ENCODE data around the gene TBP. TPM values are rescaled to one million over a fixed set of nuclear protein-coding genes. Genes with fewer than 3 reads are reported as not detected.

Gene TBP
- total RNA-seq, 1 donor: 11.9 TPM

DNA sequence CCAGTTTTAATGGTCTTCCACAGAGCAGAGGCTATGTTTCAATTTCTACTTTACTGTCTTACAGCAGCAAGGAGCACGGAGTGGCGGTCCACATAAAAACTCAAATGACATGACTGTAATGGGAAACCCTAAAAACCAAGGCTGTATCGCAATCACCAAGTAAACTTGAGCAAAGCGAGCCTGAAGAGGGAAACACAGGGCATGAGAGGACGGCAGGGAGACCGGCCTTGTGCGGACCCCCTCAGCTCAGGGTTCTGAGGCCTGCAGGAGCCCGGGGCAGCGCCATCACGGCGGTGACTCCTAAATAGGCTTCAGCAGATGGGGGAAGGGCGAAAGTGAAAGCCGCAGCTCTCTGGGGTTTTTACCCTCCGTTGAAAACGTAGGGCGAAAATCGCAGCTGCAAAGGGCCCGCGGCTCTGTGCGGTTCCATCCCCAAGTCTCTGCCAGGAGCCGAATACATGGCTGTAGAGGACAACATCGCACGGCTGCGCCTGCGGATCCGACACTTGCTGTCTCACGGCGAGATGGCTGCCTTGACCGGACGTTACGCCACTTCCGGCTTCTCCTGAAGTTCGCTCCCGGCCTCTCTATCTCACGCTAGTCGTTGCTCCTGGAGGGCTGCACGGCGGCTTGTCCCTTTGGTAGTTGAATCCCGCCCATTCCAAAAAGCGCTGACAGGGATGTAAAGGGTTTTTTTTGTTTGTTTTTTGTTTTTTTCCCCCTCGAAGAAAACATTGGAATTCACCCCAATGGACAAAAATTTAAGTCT is 1.2 kb upstream of the TBP start, which contains the start of gene PSMB1:
Gene PSMB1 (minus strand): TSS at position 543 of the 769 bp plus-strand sequence. CDS start 65 bp downstream, at position 478.
- peak within 1 kb of the TSS; percentile 83 for H3K4me3 ChIP-seq (ENCODE audit: insufficient read depth, low read length)
- no peaks in the 10 kb centered on the region for H3K27me3 ChIP-seq (ENCODE audit: insufficient read depth, low read length)
- peaks cover 49% of the 10 kb centered on the region for H4K20me1 ChIP-seq (ENCODE audit: insufficient read depth, low read length)
- H3K79me2 ChIP-seq (ENCODE audit: insufficient read depth, low read length): peaks cover 85% of the 10 kb centered on the region
- peak within 1 kb of the TSS; percentile 97 for H3K27ac ChIP-seq (ENCODE audit: low read depth, low read length)
- TF ChIP-seq, protein P1, sequence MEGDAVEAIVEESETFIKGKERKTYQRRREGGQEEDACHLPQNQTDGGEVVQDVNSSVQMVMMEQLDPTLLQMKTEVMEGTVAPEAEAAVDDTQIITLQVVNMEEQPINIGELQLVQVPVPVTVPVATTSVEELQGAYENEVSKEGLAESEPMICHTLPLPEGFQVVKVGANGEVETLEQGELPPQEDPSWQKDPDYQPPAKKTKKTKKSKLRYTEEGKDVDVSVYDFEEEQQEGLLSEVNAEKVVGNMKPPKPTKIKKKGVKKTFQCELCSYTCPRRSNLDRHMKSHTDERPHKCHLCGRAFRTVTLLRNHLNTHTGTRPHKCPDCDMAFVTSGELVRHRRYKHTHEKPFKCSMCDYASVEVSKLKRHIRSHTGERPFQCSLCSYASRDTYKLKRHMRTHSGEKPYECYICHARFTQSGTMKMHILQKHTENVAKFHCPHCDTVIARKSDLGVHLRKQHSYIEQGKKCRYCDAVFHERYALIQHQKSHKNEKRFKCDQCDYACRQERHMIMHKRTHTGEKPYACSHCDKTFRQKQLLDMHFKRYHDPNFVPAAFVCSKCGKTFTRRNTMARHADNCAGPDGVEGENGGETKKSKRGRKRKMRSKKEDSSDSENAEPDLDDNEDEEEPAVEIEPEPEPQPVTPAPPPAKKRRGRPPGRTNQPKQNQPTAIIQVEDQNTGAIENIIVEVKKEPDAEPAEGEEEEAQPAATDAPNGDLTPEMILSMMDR (IDR thresholded peaks at IDR 0.05; ENCODE audit: extremely low read depth, low read depth, low read length): no peak
- H3K4me2 ChIP-seq (ENCODE audit: insufficient read depth, low read length): peak within 1 kb of the TSS; percentile 100
- peaks cover 24% of the 10 kb centered on the region for H3K36me3 ChIP-seq (ENCODE audit: insufficient read depth, low read length)
- no peaks in the 10 kb centered on the region for H3K9me3 ChIP-seq (ENCODE audit: low read depth, low read length)
- H2AFZ ChIP-seq (ENCODE audit: low read length): peak within 1 kb of the TSS; percentile 99
- H3K4me1 ChIP-seq (ENCODE audit: insufficient read depth, low read length): peaks cover 26% of the 10 kb centered on the region
- DNase-seq (ENCODE audit: insufficient read length, low spot score, missing footprints): peak; percentile 78

DNA sequence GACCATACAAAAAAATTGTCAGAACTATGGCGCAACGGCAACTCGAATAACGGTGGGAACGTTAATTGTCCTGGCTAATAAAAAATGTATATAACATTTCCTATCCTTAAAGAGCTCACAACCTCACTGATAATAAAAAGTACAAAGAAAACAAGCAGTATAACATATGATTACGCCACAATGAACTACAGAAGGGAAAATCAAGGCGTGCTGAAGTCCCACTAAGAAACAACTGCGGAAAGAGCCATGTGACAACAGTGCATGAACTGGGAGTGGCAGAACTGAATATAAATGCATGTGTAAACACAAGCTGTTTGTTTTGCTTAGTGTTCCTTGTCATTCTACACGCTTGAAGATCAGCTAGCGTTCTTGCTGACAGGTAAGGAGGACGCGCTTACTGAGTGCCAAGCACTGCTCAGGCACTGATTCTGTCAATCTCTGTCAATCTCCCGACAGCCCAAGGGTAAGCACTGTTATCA is 596 bp upstream of the TBP start:
- H3K27me3 ChIP-seq (ENCODE audit: insufficient read depth, low read length): no peaks in the 10 kb centered on the region
- peak overlapping the region; percentile 99 for H2AFZ ChIP-seq (ENCODE audit: low read length)
- peak overlapping the region; percentile 83 for H3K4me3 ChIP-seq (ENCODE audit: insufficient read depth, low read length)
- peaks cover 26% of the 10 kb centered on the region for H3K4me1 ChIP-seq (ENCODE audit: insufficient read depth, low read length)
- H3K27ac ChIP-seq (ENCODE audit: low read depth, low read length): peak overlapping the region; percentile 97
- peaks cover 43% of the 10 kb centered on the region for H4K20me1 ChIP-seq (ENCODE audit: insufficient read depth, low read length)
- DNase-seq (ENCODE audit: insufficient read length, low spot score, missing footprints): no peak
- H3K4me2 ChIP-seq (ENCODE audit: insufficient read depth, low read length): peak overlapping the region; percentile 100
- TF ChIP-seq, protein P1 (IDR thresholded peaks at IDR 0.05; ENCODE audit: extremely low read depth, low read depth, low read length): no peak
- H3K36me3 ChIP-seq (ENCODE audit: insufficient read depth, low read length): peaks cover 22% of the 10 kb centered on the region
- peaks cover 84% of the 10 kb centered on the region for H3K79me2 ChIP-seq (ENCODE audit: insufficient read depth, low read length)
- H3K9me3 ChIP-seq (ENCODE audit: low read depth, low read length): no peaks in the 10 kb centered on the region

DNA sequence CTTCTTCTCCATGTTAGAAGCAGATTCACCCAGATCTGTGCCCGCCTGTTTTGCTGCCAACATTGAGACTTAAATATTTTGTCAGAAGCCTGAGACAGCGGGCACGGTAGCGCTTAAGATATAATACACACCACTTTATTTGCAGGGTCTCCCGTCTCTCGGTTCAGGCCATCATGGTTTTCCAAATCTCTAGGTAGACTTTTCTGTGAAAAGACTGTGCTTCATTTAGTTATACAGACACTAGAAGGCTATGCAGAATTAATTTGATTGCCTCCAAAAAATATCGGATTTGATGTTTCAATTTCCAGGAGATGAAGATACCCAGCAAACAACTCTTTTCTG is 598 bp downstream of the TBP start:
- Histone ChIP-seq H3K79me2 (ENCODE audit: insufficient read depth, low read length) (peaks cover 79% of the 10 kb centered on the region), H3K27me3 (ENCODE audit: insufficient read depth, low read length) (no peaks in the 10 kb centered on the region), H3K4me3 (ENCODE audit: insufficient read depth, low read length) (peak overlapping the region; percentile 83), H3K4me1 (ENCODE audit: insufficient read depth, low read length) (peaks cover 26% of the 10 kb centered on the region), H3K36me3 (ENCODE audit: insufficient read depth, low read length) (peaks cover 13% of the 10 kb centered on the region), H3K27ac (ENCODE audit: low read depth, low read length) (peak overlapping the region; percentile 97), H2AFZ (ENCODE audit: low read length) (peak overlapping the region; percentile 95), H3K4me2 (ENCODE audit: insufficient read depth, low read length) (peak overlapping the region; percentile 100), H3K9me3 (ENCODE audit: low read depth, low read length) (no peaks in the 10 kb centered on the region), H4K20me1 (ENCODE audit: insufficient read depth, low read length) (peaks cover 31% of the 10 kb centered on the region)
- TF ChIP-seq, protein P1 (IDR thresholded peaks at IDR 0.05; ENCODE audit: extremely low read depth, low read depth, low read length): no peak
- no peak for DNase-seq (ENCODE audit: insufficient read length, low spot score, missing footprints)

DNA sequence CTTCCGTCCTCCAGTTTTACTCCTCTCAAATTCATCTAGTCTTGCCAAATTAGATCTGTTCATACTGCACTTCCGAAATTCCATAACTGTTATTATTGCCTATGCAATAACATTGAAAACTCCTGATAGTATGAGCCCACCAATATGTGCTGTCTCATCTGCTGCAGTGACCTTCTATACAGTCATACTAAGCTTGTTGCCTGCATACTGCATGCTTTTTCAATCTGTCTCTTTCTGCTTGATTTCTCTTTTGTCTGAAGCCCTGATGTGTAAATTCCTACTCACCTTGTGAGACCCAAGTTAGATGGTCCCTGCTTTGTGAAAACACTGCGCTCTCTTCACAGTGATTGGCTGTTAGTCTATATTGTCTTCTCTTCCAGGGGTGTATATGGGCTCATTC is 1.1 kb downstream of the TBP start:
- H2AFZ ChIP-seq (ENCODE audit: low read length): no peak overlapping the region
- peak overlapping the region; percentile 83 for H3K4me3 ChIP-seq (ENCODE audit: insufficient read depth, low read length)
- H3K4me2 ChIP-seq (ENCODE audit: insufficient read depth, low read length): peak overlapping the region; percentile 100
- H3K27me3 ChIP-seq (ENCODE audit: insufficient read depth, low read length): no peaks in the 10 kb centered on the region
- H3K79me2 ChIP-seq (ENCODE audit: insufficient read depth, low read length): peaks cover 76% of the 10 kb centered on the region
- H4K20me1 ChIP-seq (ENCODE audit: insufficient read depth, low read length): peaks cover 25% of the 10 kb centered on the region
- peaks cover 26% of the 10 kb centered on the region for H3K4me1 ChIP-seq (ENCODE audit: insufficient read depth, low read length)
- DNase-seq (ENCODE audit: insufficient read length, low spot score, missing footprints): no peak
- H3K36me3 ChIP-seq (ENCODE audit: insufficient read depth, low read length): peaks cover 8% of the 10 kb centered on the region
- H3K27ac ChIP-seq (ENCODE audit: low read depth, low read length): peak overlapping the region; percentile 97
- TF ChIP-seq, protein P1 (IDR thresholded peaks at IDR 0.05; ENCODE audit: extremely low read depth, low read depth, low read length): no peak
- H3K9me3 ChIP-seq (ENCODE audit: low read depth, low read length): no peaks in the 10 kb centered on the region
